Astrocyte of the cerebellum (primary cell): ENCODE data around the gene CMTM1.

Source experiments
- DNase-seq: peaks from one replicate; pipeline ENCODE4 v3.0.0-alpha.2; 2011; ENCODE audit warnings: low read depth
- H3K4me3 ChIP-seq: 2 replicates; pipeline ENCODE4 v1.5.1; 2011; ENCODE audit warnings: mild to moderate bottlenecking, low read depth, low read length, moderate library complexity
- CTCF ChIP-seq: IDR thresholded peaks from 2 replicates; pipeline ENCODE4 v1.5.1; 2012; ENCODE audit warnings: low read length, low read depth, moderate library complexity, mild to moderate bottlenecking; ENCODE audit errors: missing control alignments
- in situ Hi-C: cut with HindIII; loops from 2 replicates; pipeline ENCODE4 v1.10.0; 2017; ENCODE audit warnings: low sequenced_read_pairs

The CMTM1 gene

GRCh38 chr16:66552286-66553177 is 13.7 kb upstream of the CMTM1 start, which contains the start of gene CKLF:
TSS of gene CKLF (plus strand) at chr16:66552576. CDS start at chr16:66552716, 140 bp downstream.
- peak within 1 kb of the TSS; percentile 52 for H3K4me3 ChIP-seq
- TF ChIP-seq CTCF, result no peak
- in situ Hi-C loops, result no loop called here
- peak; percentile 54 for DNase-seq

GRCh38 chr16:66553223-66553622 is 13.0 kb upstream of the CMTM1 start:
- no peak for TF ChIP-seq CTCF
- DNase-seq, result no peak
- in situ Hi-C loops, result no loop called here
- H3K4me3 ChIP-seq, result peak overlapping the region; percentile 52

- no peak for DNase-seq
- in situ Hi-C loops, result no loop called here
- no peak overlapping the region for H3K4me3 ChIP-seq
- TF ChIP-seq CTCF, result no peak
These were observed 12.2 kb upstream of the CMTM1 start for GRCh38 chr16:66554021-66554420.

- DNase-seq, result no peak
- no peak for TF ChIP-seq CTCF
- H3K4me3 ChIP-seq, result no peak overlapping the region
- in situ Hi-C loops, result no loop called here
These were observed 11.7 kb upstream of the CMTM1 start for GRCh38 chr16:66554495-66554894.

- in situ Hi-C loops, result no loop called here
- no peak for TF ChIP-seq CTCF
- H3K4me3 ChIP-seq, result no peak overlapping the region
- no peak for DNase-seq
These were observed 6.1 kb upstream of the CMTM1 start for GRCh38 chr16:66560107-66560506.

- TF ChIP-seq CTCF, result no peak
- DNase-seq, result no peak
- in situ Hi-C loops, result no loop called here
- H3K4me3 ChIP-seq, result no peak overlapping the region
These were observed 4.7 kb upstream of the CMTM1 start for GRCh38 chr16:66561381-66562080.
